SK-N-SH (cell line): ENCODE data around the gene RCOR3. TPM values are rescaled to one million over a fixed set of nuclear protein-coding genes. Genes with fewer than 3 reads are reported as not detected.

ENCODE experiments used
- CTCF ChIA-PET: fragments of 300-600, 350-600 bp; formaldehyde crosslinking; extraction: SDS; loops from one replicate; lab custom pipeline; 2021; lab: Yijun Ruan, JAX
- POLR2A ChIA-PET: fragments of 350-600 bp; sonication (Branson Sonifier 250); formaldehyde crosslinking; extraction: SDS; loops from one replicate; lab custom pipeline; 2020; ENCODE audit warnings: antibody characterized with exemption, inconsistent platforms; lab: Yijun Ruan, JAX
- DNase-seq: peaks from one replicate; pipeline ENCODE4 v3.0.0; 2012
- H2AFZ ChIP-seq: fragments of 200-600 bp; sonication (generic); 2 replicates; pipeline ENCODE4 v1.8.1; 2016; ENCODE audit warnings: antibody characterized with exemption, mild to moderate bottlenecking, low read depth
- H3F3A ChIP-seq: fragments of 200-600 bp; sonication (generic); replicated peaks from 2 replicates; pipeline ENCODE3; 2016; ENCODE audit warnings: antibody characterized with exemption, mild to moderate bottlenecking; ENCODE audit not compliant: insufficient read depth
- H3K27ac ChIP-seq, 2 experiments: fragments of 200-500 bp in 1 of 2; fragments of 200-600 bp in 1 of 2; sonication (Bioruptor generic) in 1 of 2; sonication (generic), shearing (Covaris generic) in 1 of 2; 2 replicates each; pipeline versions ENCODE4 v1.5.1 to v1.6.1; 2014 to 2016; ENCODE audit warnings: low read depth in 2 of 2, inconsistent platforms in 1 of 2, low read length in 1 of 2, mild to moderate bottlenecking in 1 of 2, mixed read lengths in 1 of 2
- H3K27me3 ChIP-seq: fragments of 200-600 bp; sonication (generic), shearing (Covaris generic); 2 replicates; pipeline ENCODE4 v1.6.1; 2016; ENCODE audit warnings: mixed run types; ENCODE audit not compliant: insufficient read depth
- H3K36me3 ChIP-seq, 2 experiments: fragments of 200-500 bp in 1 of 2; fragments of 200-600 bp in 1 of 2; sonication (Bioruptor generic) in 1 of 2; sonication (generic) in 1 of 2; replicated peaks in 1 of 2; 2 replicates each; pipeline versions ENCODE3 to v1.5.1; 2014 to 2016; ENCODE audit warnings: low read length in 1 of 2, mild to moderate bottlenecking in 1 of 2; ENCODE audit not compliant: insufficient read depth in 2 of 2, control insufficient read depth in 1 of 2
- H3K4me1 ChIP-seq, 2 experiments: fragments of 200-500 bp in 1 of 2; fragments of 200-600 bp in 1 of 2; sonication (Bioruptor generic) in 1 of 2; sonication (generic), shearing (Covaris generic) in 1 of 2; 2 replicates each; pipeline versions ENCODE4 v1.5.1 to v1.6.1; 2014 to 2016; ENCODE audit warnings: low read depth in 1 of 2, low read length in 1 of 2, mixed run types in 1 of 2; ENCODE audit not compliant: insufficient read depth in 2 of 2, control insufficient read depth in 1 of 2
- H3K4me2 ChIP-seq: fragments of 200-600 bp; sonication (generic), shearing (Covaris generic); 2 replicates; pipeline ENCODE4 v1.6.1; 2017; ENCODE audit warnings: mixed run types
- H3K4me3 ChIP-seq, 2 experiments: fragments of 200-500 bp in 1 of 2; fragments of 200-600 bp in 1 of 2; sonication (Bioruptor generic) in 1 of 2; sonication (generic), shearing (Covaris generic) in 1 of 2; 2 replicates each; pipeline versions ENCODE4 v1.5.1 to v1.8.1; 2014 to 2016; ENCODE audit warnings: low read depth in 2 of 2, inconsistent platforms in 1 of 2, low read length in 1 of 2, mild to moderate bottlenecking in 1 of 2, mixed read lengths in 1 of 2, moderate library complexity in 1 of 2
- H3K79me2 ChIP-seq: fragments of 200-600 bp; sonication (generic); 2 replicates; pipeline ENCODE4 v1.8.1; 2017; ENCODE audit warnings: mild to moderate bottlenecking; ENCODE audit not compliant: insufficient read depth
- H3K9ac ChIP-seq: fragments of 200-600 bp; sonication (generic); 2 replicates; pipeline ENCODE4 v1.6.1; 2017; ENCODE audit warnings: mixed run types
- H3K9me2 ChIP-seq: fragments of 200-600 bp; sonication (generic); 2 replicates; pipeline ENCODE4 v1.6.1; 2017; ENCODE audit warnings: mixed run types
- H3K9me3 ChIP-seq: fragments of 200-600 bp; sonication (generic); 2 replicates; pipeline ENCODE4 v1.6.1; 2017; ENCODE audit warnings: mixed run types, mild to moderate bottlenecking, moderate library complexity
- H4K20me1 ChIP-seq: fragments of 200-600 bp; sonication (generic); 2 replicates; pipeline ENCODE4 v1.6.1; 2017; ENCODE audit warnings: mild to moderate bottlenecking, mixed run types; ENCODE audit not compliant: insufficient read depth
- FOSL2 ChIP-seq: IDR thresholded peaks from 2 replicates; pipeline ENCODE4 v1.4.0; 2012; ENCODE audit warnings: low read depth, mild to moderate bottlenecking, moderate library complexity, borderline replicate concordance
- GATA2 ChIP-seq: sonication (generic); formaldehyde crosslinking; IDR thresholded peaks from 2 replicates; pipeline ENCODE4 v1.5.0; 2020; ENCODE audit warnings: mild to moderate bottlenecking, missing genetic modification reagents
- IRF3 ChIP-seq: fragments of 150-350 bp; IDR thresholded peaks from 2 replicates; pipeline ENCODE4 v1.6.1; 2016; ENCODE audit warnings: mild to moderate bottlenecking, low read depth, low read length
- NFIC ChIP-seq: IDR thresholded peaks from 2 replicates; pipeline ENCODE4 v1.4.0; 2012; ENCODE audit warnings: borderline replicate concordance
- PBX3 ChIP-seq: IDR thresholded peaks from 2 replicates; pipeline ENCODE4; 2012
- POLR2AphosphoS5 ChIP-seq: IDR thresholded peaks from 2 replicates; pipeline ENCODE4 v1.6.1; 2012; ENCODE audit warnings: low read depth, low read length
- RAD21 ChIP-seq: IDR thresholded peaks from 2 replicates; pipeline ENCODE4 v1.6.1; 2012; ENCODE audit warnings: mild to moderate bottlenecking, low read length
- RCOR1 ChIP-seq: fragments of 150-350 bp; IDR thresholded peaks from 2 replicates; pipeline ENCODE4 v1.6.1; 2017; ENCODE audit warnings: antibody characterized with exemption, low read length
- REST ChIP-seq: IDR thresholded peaks from 2 replicates; pipeline ENCODE4 v1.6.1; 2012; ENCODE audit warnings: mild to moderate bottlenecking, low read depth, low read length, moderate library complexity
- RXRA ChIP-seq: IDR thresholded peaks from 2 replicates; pipeline ENCODE4 v1.4.0; 2012; ENCODE audit warnings: low read depth, mild to moderate bottlenecking, borderline replicate concordance
- SIN3A ChIP-seq: IDR thresholded peaks from 2 replicates; pipeline ENCODE4 v1.6.1; 2012; ENCODE audit warnings: low read depth, mild to moderate bottlenecking, low read length, moderate library complexity, borderline replicate concordance
- ZBTB33 ChIP-seq: IDR thresholded peaks from 2 replicates; pipeline ENCODE4 v1.4.0; 2012; ENCODE audit warnings: low read depth, borderline replicate concordance
- WGBS: methylation state at CpG from one replicate; pipeline ENCODE4 v1.1.6; 2017; ENCODE audit warnings: low lambda C conversion rate; 5-methylcytosine and 5-hydroxymethylcytosine counted together
- polyA plus RNA-seq, 3 experiments: library from polyadenylated mRNA; depleted of rRNA; stranded (reverse); fragments of >200 nt; gene quantifications; 2 replicates each; pipeline ENCODE4 v1.2.3, GENCODE V29; 2012

Gene RCOR3
- polyA plus RNA-seq, 1 of the 3 experiments (the other 2 are of a cell fraction) = 18.7 TPM

GRCh38 chr1:211336775-211337174 lies 77.6 kb downstream of the RCOR3 start (continued):
- TF ChIP-seq PBX3 = no peak

GRCh38 chr1:211337430-211338223 lies 78.5 kb downstream of the RCOR3 start:
- no peak for DNase-seq
- no peaks in the 10 kb centered on the region for H4K20me1 ChIP-seq
- peaks cover 0 to 14% of the 10 kb centered on the region in 2 experiments; a peak in 2 of 4 replicates for H3K4me1 ChIP-seq
- H3K4me3 ChIP-seq = no peak overlapping the region
- no peak overlapping the region for H3K9ac ChIP-seq
- TF ChIP-seq RXRA = no peak
- no peak for TF ChIP-seq FOSL2
- H3K79me2 ChIP-seq = peaks cover 9% of the 10 kb centered on the region; the same call in 1 of the 2 replicates
- ChIA-PET CTCF (interaction anchor here (1.2 to 1.9 kb wide), 5 partner anchors 11 to 176 kb away, joined by 3 to 12 read pairs (median 4); partner anchors contain the start of gene TRAF5), POLR2A (no interaction called here)
- no peaks in the 10 kb centered on the region for H3K36me3 ChIP-seq
- no peaks in the 10 kb centered on the region for H3F3A ChIP-seq
- H3K9me2 ChIP-seq = no peaks in the 10 kb centered on the region
- no peaks in the 10 kb centered on the region for H3K27me3 ChIP-seq
- WGBS = 89% methylated on average over 7 of the region's 7 CpGs
- no peak overlapping the region for H3K4me2 ChIP-seq
- H2AFZ ChIP-seq = no peak overlapping the region
- H3K27ac ChIP-seq = no peak overlapping the region
- no peaks in the 10 kb centered on the region for H3K9me3 ChIP-seq

- Histone ChIP-seq H4K20me1 (no peaks in the 10 kb centered on the region), H3K79me2 (peaks cover 3% of the 10 kb centered on the region; the same call in 1 of the 2 replicates), H2AFZ (no peak overlapping the region), H3K9me2 (no peaks in the 10 kb centered on the region), H3K36me3 (no peaks in the 10 kb centered on the region), H3K4me1 (peaks cover 0 to 14% of the 10 kb centered on the region in 2 experiments; a peak in 1 of 4 replicates), H3K9ac (no peak overlapping the region), H3K9me3 (no peaks in the 10 kb centered on the region), H3F3A (no peaks in the 10 kb centered on the region), H3K4me3 (no peak overlapping the region), H3K27me3 (no peaks in the 10 kb centered on the region), H3K27ac (no peak overlapping the region), H3K4me2 (no peak overlapping the region)
- 100% methylated on average over 4 of the region's 4 CpGs for WGBS
- DNase-seq = no peak
- POLR2A ChIA-PET = no interaction called here
- CTCF ChIA-PET = interaction anchor here (1.2 to 1.9 kb wide), 5 partner anchors 11 to 175 kb away, joined by 3 to 12 read pairs (median 4); partner anchors contain the start of gene TRAF5
- TF ChIP-seq POLR2AphosphoS5 (no peak), GATA2 (no peak), PBX3 (no peak), RAD21 (no peak), REST (no peak), NFIC (no peak), RCOR1 (no peak), SIN3A (no peak), IRF3 (no peak), ZBTB33 (no peak)
These were observed 79.1 kb downstream of the RCOR3 start for GRCh38 chr1:211338224-211338620.
